ENCODE results near the gene POLD1.

POLD1 gene

GRCh38 chr19:50392759-50393158 is 8.6 kb downstream of the POLD1 start:
- no peak for DNase-seq

DNA sequence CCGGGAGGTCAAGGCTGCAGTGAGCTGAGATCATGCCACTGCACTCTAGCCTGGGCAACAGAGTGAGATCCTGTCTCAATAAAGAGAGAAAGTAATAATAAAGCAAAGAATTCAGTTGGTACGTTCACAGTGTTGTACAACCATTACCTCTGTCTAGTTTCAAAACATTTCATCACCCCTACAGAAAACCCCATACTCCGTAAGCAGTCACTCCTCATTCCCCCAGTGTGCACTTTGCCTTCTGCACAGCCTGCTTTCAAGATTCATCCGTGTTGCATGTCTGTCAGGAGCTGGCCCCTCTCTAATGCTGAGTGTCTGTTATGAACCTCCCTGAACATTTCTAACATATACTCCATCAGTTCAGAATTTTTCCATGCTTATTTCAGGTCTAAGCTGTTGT is 9.4 kb downstream of the POLD1 start:
- no peak for DNase-seq

DNA sequence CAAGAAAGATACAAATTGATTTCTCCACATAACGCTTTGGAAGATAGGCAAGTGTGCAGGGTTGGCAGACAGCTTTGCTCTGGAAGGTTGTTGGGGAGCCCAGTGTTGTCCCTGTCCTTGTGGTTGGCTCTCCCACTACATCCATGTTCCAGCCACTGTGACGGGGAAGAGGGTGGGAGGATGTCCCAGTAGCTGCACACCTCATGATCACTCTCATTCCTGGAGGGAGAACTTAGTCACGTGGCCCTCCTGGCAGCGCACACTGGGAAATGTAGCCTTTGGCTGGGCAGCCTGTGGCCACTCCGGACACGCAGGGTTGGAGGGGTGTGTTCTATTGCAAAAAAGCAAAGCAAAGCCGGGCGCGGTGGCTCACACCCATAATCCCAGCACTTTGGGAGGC is 9.9 kb downstream of the POLD1 start:
- DNase-seq: no peak

DNA sequence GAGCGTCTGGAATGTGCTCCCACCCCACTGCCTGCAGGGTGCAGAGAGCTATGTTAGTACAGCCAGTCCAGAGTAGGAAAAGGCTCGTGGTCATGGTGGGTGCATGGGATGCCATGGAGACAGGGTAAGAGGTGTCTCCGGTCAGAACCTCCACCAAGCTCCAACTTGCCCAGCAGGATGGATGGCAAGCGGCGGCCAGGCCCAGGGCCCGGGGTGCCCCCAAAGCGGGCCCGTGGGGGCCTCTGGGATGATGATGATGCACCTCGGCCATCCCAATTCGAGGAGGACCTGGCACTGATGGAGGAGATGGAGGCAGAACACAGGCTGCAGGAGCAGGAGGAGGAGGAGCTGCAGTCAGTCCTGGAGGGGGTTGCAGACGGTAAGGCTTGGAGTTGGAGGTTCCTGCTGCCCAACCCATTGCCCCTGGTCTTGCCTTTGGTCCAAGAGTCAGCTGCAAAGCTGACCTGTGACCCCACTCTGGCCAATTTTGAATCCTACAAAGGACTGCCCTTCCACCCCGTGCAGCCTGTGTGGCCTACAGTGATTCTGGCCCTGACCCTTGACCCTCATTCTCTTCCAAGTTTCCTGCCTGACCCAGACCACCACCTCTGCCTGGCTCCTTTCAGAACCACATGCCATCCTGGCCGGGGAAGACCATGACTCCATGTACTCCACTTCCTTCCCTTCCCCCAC is 14.7 kb downstream of the POLD1 start:
- DNase-seq: no peak

DNA sequence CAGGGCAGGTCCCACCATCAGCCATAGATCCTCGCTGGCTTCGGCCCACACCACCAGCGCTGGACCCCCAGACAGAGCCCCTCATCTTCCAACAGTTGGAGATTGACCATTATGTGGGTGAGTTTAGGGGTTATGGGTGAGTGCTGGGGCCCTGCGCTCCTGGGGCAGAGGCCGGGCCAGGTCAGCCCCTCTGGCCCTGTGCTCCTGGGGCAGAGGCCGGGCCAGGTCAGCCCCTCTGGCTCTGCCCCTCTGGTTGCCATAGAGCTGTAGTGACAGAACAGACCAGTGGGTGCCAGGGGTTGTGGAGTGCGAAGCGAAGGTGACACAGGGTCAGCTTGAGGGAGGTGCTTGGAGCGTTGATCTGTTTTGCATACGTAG is 15.2 kb downstream of the POLD1 start:
- DNase-seq: no peak

- no peak for DNase-seq
Observed at GRCh38 chr19:50401605-50402450, 17.7 kb downstream of the POLD1 start.

GRCh38 chr19:50402544-50403301 is 18.6 kb downstream of the POLD1 start:
- DNase-seq: no peak

- DNase-seq: no peak
Observed at GRCh38 chr19:50406156-50406820, 22.1 kb downstream of the POLD1 start.

- DNase-seq: no peak
Observed at GRCh38 chr19:50406829-50407228, 22.7 kb downstream of the POLD1 start.

DNA sequence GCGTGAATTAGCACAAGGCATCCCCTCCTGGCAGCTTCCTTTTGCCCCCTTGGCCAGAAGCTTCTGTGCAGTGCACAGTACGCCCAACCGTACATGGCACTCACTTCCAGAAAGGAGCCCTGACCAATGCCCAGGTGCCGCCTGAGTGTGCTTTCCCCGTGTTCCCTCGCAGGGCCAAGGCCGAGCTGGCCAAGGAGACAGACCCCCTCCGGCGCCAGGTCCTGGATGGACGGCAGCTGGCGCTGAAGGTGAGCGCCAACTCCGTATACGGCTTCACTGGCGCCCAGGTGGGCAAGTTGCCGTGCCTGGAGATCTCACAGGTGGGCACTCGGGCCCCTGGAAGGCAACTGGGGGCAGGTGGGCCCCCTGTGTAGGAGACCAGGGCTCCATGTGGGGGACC is 25.2 kb downstream of the POLD1 start:
- DNase-seq: no peak

DNA sequence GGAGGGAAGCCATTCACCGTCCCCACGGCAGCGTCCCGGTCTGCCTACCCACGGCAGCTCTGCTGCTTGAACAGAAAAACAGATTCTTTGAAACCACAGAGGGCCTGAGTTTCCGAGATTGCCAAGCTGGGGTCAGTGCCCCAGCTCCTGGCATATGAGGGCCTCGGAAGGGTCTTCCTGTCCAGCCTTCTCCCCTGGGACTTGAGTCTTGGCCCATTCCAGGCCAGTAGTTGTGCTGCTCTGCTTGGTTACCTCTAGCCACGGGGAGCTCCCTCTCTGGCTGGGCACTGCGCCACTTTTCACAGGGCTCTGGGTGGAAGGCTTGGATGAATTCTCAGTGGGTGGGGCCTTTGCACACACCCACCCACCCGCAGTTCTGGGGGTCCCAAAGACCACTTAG is 26.0 kb downstream of the POLD1 start:
- no peak for DNase-seq

- DNase-seq: no peak
Observed at GRCh38 chr19:50412419-50412818, 28.3 kb downstream of the POLD1 start.

DNA sequence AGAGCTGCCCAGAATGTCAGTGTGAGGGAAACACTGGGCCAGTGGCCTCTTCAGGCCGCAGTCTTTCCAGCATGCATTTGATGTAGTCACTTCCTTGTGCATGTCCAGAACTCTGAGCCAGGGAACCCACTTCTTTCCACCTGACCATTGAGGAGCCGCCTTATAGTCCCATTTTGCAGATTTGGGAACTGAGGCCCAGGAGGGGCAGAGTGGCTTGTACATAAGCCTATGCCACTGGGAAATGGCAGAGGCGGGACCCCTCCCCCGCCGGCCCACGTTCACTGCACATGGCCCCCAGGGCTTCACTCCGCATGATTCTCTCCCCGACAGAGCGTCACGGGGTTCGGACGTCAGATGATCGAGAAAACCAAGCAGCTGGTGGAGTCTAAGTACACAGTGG is 28.9 kb downstream of the POLD1 start:
- DNase-seq: no peak

DNA sequence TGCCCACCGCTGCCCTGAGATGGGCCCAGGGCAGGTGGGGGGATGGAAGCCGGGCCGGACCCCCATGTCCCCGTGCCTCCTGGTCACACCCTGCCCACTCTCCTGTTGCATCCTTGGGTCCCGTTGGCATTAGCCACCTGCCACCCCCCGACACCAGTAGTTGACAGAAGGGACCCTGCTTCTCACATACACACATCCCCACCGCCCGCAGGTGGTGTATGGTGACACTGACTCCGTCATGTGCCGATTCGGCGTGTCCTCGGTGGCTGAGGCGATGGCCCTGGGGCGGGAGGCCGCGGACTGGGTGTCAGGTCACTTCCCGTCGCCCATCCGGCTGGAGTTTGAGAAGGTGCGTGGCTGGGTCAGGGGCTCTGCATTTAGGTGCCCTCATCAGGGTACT is 29.4 kb downstream of the POLD1 start:
- DNase-seq: no peak

DNA sequence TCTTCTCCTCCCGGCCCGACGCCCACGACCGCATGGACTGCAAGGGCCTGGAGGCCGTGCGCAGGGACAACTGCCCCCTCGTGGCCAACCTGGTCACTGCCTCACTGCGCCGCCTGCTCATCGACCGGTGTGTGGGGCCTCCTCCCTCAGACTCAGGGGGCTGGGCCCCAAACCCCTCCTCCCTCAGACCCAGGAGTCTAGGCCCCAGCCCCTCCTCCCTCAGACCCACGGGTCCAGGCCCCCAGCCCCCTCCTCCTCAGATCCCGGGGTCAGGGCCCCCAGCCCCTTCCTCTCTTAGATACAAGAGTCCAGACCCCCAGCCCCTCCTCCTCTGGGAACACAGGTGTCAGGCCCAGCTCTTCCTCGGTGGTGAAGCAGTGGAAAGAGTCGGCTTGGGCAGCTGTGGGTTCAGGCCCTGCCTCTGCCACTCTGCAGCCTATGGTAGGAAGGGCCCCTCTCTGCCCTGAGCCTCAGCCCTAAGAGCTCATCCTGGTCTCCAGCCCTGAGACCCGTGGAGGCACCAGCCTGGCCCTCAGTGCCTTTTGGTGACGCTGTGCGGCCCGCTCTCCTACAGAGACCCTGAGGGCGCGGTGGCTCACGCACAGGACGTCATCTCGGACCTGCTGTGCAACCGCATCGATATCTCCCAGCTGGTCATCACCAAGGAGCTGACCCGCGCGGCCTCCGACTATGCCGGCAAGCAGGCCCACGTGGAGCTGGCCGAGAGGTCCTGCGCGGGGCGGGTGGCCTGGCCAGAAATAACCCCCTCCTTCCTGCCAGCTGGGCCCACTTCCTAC is 30.9 kb downstream of the POLD1 start:
- DNase-seq: peak; percentile 75

- DNase-seq: no peak
Observed at GRCh38 chr19:50415661-50416033, 31.5 kb downstream of the POLD1 start.

DNA sequence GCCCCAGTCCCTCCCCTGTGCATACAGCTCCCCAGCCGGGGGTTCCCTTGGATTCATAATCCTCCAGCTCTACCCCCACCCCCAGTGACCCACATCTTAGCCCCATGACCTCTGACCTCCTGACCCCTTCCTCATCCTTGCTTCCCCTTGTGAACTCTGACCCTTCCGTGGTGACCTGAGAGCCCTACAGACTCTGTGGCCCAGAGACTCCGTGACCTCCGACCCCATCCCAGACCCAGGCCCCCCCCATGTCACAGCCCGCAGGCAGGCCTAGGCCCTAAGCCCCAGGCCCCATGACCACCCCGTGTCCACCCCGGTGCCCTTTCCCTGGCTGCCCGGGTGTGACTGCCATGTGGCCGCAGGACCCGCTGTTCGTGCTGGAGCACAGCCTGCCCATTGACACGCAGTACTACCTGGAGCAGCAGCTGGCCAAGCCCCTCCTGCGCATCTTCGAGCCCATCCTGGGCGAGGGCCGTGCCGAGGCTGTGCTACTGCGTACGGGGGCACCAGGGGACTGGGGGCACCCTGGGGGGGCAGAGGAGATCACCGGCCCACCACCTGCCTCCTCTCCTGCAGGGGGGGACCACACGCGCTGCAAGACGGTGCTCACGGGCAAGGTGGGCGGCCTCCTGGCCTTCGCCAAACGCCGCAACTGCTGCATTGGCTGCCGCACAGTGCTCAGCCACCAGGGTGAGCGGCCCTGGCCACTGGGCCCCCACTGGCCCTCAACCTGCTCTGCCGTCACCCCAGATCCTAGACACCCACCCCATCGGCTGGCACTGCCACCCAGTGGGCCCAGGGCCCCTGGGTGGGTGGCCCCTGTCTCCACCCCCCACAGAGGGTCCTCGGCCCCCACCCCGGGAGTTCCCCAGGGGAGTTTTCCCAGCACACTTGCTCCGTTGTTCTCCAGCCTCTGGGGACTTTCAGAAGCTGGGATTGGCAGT is 32.2 kb downstream of the POLD1 start:
- DNase-seq: no peak

- no peak for DNase-seq
Observed at GRCh38 chr19:50417111-50418081, 33.2 kb downstream of the POLD1 start.

DNA sequence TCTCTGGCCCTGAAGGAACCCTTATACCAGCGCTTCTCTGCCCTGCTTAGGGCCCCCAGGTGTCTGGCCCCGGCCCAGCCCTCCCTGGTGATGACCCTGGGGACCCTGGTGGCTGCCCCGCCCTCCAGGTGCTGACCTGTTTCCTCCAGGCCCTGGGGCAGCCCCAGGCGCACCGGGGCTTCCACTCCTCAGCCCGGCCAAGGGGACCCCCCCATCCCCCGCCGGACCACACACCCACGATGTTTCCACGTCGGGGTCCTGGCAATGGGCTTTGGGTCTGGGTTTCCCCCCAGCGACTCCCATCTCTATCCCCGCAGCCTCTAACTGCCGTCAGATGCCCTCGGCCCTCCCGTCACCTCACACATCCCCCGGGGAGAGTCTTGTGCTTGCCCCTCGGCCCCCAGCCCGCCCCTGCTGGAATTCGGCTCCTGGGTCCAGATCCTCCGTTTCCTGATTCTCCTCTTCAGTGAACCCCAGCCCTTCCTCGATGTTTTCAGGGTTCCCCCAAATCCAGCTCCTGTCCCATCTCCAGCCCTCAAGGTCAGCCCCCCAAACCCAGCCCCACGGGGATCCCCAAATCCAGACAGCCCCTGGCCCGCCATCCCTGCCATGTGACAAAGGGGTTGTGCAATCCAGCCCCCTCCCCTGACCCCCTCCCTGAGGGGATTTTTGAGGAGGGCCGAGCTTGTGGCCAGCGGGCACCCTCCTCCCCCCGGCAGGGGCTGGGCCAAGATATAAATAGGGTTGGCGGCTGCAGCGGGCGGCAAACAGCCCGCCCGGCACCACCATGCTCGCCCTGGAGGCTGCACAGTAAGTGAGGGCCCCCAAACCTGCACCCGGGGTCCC is 34.3 kb downstream of the POLD1 start, which contains the start of gene SPIB:
Gene SPIB (plus strand): TSS at position 763 of the 846 bp plus-strand sequence. CDS start 25 bp downstream, at position 788.
- DNase-seq: no peak
